Activated CD8-positive, alpha-beta memory T cell treated with anti-CD3 and anti-CD28 coated beads, Interleukin-2, amount 50 U/mL, for 24 hours (primary cell): ENCODE measurements around the gene PRPS1.
A peak's percentile ranks its signal among the peaks of the same experiment; 100 is the strongest.
"Not testable (repeated sequence)": the region's sequence is repeated elsewhere in the genome, so short reads cannot be mapped to it uniquely, and the experiment has no call there.

Source experiments
- DNase-seq: peaks from one replicate; pipeline ENCODE4 v3.0.0-alpha.2; 2020; ENCODE audit errors: extremely low read depth

PRPS1 gene

DNA sequence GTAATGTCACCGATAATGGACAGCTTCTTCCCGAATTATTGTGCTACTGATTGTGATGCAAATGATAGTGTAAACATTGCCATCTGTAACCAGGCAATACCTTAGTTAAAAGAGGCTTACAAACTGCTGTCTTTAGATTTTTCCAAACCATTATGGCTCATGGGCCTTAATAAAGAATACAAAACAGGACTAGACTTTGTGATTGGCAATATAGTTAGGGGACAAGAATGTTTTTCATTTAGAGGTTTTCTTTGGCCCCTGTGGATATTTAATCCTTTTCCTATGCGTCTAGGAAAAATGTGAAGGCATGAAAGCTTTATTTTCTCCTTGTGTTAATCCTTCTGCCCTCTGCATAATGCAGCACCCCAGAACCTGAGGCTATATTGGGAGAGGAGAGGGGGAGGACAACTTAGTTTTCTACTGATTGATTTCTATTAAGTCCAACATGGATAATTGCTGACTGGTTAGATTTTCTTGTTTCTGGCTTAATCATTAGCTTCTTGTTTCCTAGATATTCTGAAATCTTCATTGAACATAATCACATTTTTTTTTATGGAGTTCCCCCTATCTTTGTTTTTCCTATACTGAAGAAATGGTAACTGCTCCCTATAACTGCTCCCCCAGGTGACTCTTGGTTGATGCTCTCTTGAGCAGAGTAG is 1.9 kb downstream of the PRPS1 start:
- no peak for DNase-seq

DNA sequence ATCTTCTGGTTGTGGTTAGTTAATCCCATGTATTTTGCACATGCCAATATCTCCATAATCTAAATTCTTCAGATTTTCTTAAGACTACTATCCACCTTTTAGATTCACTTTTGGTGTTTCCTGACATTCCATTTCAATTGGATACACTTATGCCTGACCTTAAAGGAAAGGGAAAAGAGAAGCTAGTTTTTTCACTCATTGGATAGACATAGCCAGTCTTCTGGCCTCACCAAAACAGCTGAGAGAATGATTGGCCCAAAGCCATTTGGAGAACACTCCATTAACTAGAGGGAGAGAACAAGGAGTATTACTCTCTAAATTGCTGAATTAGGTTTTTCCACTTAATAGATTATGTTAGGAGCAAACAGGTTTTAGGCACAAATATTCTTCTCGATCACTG is 4.0 kb downstream of the PRPS1 start:
- no peak for DNase-seq

DNA sequence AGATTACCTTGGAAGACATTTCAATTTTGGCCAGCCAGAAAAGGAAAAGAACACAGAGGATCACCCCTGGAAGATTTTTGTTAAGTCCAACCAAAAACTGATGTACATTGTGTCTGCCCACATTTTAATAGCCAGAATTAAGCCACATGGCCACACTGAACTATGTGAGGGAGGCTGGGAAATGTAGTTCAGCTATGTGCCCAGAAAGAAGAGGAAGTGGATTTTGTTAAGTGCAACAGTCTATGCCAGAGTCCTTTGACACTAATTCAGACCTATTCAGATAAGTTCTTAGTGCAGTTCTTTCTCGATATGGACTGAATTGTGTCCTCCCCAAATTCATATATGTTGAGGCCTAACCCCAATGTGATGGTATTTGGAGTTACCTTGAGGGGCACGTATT is 18.4 kb downstream of the PRPS1 start:
- DNase-seq, result no peak

DNA sequence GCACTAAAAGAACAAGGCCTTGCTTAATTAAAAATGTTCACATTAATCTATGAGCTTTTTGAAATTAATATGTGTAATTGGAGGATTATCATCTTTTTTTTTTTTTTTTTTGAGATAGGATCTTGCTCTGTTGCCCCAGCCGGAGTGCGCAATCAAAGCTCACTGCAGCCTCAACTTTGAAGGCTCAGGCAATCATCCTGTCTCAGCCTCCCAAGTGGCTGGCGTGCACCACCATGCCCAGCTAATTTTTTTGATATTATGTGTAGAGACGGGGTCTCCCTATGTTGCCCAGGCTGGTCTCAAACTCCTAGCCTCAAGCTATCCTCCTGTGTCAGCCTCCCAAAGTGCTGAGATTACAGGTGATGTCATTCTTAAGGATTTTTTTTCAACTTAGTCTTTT is 20.0 kb downstream of the PRPS1 start:
- DNase-seq, result no peak

DNA sequence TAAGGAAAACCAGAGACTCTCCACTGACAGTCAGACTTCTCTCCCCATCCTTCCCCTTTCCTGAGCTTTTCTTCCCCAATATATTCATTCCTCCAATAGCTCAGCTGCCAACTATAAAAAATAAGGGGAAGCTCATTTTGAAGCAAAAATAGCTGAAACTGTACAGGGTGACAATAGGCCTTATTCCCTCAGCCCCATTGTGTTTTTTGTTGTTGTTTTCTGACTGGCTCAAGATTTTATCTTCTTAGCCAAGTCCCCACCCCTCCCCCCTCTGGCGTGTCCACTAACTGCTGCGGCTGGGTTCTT is 26.2 kb downstream of the PRPS1 start:
- DNase-seq, result no peak

DNA sequence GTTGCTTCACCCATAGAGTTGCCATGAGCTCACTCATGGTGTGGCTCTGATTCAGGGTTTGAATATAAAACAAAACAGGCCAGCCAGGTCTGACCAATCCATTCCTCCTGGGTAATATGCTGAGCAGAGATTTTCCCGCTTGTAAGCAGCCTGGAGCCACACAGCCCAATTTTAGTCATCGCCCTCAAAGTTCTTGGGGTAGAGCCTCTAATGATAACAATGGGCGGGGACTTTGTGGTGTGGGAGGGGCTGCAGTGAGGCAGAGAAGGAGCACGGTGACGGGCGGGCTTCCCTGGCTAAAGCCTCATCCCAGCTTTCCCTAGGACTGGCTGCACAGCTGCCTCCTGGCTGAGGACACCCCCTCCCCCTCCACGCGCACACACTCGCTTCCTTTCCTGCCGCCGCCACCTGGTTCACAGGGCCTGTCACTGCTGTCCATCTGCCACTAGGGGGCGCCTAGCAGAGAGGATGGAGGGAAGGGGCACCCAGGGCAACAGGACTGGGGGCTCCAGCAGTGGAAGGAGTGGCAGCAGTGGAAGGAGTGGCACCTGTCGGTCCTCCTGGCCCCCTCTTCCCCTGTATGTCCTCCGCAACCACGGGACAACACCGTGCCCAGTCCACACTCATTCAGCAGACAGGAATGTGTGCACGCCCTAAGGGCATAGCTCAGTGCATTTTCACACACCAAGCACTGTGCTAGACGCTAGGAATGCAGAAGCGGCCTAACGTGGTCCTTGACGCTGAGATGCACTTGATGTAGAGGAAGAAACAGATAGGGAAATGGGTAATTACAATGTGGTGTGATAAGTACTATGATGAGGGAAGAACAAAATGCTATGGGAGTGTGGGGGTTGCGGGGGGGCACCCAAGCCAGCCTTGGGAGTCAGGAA is 26.8 kb downstream of the PRPS1 start:
- DNase-seq, result no peak

DNA sequence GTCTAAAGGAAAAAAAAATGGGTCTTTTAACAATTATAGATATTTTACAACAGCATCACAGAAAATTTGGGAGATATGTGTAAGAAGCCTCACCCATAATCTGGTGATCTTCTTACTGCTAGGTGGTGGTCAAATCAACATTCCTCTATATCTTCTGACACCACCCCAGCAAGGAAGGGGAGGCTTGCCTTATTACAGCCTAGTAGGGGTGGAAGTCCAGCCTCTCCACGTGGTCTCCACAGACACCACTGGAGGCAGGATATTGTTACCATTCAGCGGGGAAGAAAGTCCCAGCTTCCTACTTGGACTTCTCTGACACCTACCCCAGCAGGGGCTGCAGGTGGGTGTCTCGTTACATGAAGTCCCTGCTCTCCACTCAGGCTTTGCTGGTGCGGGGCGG is 28.7 kb downstream of the PRPS1 start:
- no peak for DNase-seq

DNA sequence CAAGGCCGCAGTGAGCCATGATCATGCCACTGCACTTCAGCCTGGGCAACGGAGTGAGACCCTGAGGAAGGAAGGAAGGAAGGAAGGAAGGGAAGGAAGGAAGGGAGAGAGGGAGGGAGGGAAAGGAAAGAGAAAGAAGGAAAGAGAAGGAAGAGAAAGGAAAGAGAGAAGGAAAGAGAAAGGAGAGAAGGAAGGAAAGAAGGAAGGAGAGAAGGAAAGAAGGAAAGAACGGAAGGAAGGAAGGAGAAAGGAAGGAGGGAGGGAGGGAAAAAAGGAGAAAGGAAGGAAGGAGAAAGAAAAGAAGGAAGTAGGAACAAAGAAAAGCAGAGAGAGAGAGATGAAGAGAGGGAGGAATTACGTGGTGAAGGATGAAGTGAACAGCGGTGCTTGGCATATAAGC is 30.4 kb downstream of the PRPS1 start:
- no peak for DNase-seq

DNA sequence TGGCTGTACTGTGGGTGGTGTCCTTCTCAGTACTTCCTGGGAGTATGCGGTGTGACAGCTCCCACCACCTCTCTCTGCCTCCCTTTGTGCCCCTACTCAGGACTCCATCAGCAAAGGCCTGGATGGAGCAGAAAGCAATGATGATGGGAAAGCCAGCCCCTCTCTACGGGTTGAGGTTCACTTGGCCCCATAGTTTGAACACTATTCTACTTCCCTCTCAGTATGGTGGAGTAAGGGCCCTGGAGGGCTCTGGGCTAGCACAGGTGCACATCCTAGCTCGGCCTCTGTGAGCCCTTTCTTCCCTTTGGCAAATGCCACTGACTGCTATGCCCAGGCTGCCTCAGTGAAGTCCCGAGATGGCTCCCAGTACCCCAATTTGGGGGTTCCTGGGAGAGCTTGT is 31.0 kb downstream of the PRPS1 start:
- DNase-seq, result no peak

DNA sequence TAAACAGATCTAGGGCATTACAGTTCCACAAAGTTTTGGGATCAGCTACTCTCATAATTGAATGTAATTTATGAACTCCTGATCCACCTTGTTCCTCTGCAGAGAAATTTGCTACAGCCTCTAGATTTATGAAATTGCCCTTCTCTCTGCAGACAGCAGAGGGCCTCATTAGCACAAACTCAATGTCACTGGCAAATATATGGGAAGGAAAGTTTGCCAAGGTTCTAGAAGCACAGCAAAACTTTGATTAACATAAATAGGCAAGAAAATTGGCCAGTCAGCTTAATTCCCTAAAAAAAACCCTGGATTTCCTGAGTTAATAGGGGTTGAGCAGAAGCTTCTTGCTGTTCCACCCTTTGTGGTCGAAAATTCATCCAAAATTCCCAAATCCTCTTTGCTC is 31.5 kb downstream of the PRPS1 start:
- DNase-seq, result no peak

DNA sequence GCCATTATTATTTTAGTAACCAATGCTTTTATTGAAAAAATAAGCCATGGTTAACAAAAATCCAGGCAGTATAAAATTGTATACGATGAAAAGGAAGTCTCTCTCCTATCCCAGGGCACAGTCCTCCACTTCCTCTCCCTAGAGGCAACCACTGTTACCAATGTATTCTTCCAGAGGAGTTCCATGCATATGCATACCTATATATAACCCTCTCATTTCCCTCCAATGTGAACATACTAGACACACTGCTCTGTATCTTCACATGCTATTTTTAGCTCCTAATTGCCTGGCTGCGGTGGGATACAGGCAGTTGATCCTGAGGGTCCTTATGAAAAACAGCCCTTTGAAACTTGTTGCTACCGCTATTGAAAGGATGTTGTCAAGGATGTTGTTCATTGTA is 33.8 kb downstream of the PRPS1 start:
- no peak for DNase-seq

DNA sequence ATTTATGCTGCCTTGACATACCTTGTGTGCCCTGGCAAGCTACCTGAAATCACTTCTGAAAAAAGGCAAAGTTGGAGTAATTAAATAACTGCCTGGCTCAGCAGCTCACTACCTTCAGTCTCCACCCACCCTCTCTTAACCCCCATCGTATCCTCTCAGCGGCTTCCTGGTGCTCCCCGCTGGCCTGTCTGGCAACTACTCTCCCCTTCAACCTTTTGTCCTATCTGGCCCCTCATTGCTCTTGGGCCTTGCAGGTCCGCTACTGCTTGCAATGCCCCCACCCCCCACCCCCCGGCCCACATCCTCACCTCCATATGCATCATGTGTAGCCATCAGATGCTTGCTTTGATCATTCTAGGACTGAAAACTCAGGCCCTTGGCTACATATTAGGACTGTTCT is 34.5 kb downstream of the PRPS1 start:
- no peak for DNase-seq

DNA sequence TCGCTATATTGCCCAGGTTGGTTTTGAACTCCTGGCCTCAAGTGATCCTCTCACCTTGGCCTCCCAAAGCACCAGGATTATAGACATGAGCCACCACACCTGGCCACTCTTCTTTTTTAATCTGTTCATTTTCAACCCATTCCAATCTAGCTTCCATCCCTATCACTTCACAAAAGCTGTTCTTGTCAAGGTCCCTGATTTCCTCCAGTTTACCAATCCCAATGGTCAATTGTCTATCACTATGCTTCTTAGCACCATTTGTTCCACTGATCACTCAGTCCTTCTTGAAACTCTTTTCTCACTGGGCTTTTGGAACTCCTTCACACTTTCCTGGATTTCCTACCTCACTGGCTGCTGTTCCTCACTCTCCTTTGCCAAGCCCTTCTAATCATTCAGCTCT is 38.6 kb downstream of the PRPS1 start:
- no peak for DNase-seq

DNA sequence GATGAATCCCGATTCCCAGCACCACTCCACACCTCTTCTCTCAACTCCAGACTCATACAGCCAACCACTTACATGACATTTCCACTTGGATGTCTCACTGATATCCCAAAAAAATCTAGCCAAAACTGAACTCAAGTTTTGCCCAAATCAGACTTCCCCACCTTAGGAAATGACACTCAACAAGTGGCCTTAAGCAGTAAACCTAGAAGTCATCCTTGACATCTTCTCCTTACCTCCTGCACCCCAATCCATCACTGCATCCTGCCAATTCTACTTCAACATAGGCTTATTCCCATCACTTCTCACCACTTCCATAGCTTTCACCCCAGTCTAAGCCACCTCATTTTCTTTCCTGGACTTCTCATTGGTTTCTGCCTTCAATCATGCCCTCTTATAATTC is 39.1 kb downstream of the PRPS1 start:
- no peak for DNase-seq

DNA sequence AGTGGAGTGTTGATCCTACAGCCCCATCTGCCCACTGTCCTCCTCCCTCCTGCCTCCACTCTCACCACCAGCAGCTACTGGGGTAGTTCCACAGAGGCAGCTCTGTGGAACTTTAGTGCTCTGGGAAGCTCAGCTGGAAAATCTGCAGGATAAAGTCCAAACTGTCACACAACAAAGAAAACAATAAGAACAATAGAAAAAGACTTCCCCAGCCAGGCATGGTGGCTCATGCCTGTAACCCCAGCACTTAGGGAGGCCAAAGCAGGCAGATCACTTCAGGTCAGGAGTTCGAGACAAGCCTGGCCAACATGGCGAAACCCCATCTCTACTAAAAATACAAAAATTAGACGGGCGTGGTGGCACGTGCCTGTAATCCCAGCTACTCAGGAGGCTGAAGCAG is 40.4 kb downstream of the PRPS1 start:
- not testable (repeated sequence) for DNase-seq

DNA sequence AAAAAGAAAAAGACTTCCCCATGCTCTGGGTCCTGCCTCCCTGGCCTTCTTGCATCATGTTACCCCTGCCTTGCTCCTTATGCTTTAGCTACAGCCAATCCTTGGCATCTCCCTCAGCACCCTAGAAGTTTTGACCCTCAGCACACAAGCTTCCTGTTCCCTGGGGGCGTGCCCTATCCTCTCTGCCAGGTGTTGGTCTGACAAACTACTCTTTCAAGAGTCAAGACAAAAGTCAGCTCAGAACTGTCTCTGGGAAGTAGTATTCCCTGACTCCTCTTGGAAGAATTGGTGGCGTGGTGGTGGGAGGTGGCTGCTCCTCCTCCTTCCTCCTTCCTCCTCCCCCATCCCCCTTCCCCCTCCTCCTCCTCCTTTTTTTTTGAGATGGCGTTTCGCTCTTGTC is 41.0 kb downstream of the PRPS1 start:
- DNase-seq, result no peak

DNA sequence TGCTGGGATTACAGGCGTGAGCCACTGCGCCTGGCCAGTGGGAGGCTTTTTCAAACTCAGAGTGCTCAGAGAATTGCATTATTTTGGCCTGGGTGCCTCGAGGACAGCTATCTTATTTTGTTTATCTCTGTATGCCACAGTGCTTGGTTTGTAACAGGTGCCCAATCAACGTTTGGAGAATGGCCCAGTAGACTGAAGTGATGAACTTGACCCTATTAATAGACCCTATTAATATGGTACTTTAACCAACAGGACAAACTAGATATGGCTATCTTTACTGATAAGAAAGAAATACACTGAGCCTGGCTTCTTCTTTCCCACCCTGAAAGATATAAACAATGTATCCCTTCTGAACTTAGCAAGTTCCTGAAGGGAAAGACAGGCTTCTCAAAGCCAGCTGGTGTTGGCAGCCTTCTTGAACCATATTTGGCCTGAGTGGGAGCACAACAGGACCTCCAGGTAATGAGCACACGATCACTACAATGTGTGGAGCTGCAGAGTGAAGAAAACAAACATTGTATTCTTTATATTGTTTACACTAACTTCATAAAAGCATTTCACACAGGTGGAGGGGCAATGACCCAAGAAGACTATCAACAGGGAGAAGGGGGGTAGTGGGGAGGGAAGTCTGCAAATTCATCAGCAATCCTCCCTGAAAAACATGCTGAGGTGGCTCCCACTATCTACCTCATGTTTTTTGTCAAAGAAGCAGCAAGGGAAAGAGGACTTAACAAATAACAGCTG is 41.7 kb downstream of the PRPS1 start:
- no peak for DNase-seq

DNA sequence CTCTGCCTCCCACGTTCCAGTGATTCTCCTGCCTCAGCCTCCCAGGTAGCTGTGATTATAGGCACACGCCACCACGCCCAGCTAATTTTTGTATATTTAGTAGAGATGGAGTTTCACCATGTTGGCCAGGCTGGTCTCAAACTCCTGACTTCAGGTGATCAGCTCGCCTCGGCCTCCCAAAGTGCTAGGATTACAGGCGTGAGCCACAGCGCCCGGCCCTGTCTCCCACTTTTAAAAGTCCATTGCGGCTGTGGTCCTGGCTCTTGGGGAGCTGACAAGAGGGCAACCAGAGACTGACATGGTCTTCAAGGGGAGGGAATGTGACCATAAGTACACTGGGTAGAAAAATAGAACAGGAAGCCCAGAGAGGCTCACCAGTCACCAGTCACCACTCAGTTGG is 42.9 kb downstream of the PRPS1 start:
- not testable (repeated sequence) for DNase-seq

DNA sequence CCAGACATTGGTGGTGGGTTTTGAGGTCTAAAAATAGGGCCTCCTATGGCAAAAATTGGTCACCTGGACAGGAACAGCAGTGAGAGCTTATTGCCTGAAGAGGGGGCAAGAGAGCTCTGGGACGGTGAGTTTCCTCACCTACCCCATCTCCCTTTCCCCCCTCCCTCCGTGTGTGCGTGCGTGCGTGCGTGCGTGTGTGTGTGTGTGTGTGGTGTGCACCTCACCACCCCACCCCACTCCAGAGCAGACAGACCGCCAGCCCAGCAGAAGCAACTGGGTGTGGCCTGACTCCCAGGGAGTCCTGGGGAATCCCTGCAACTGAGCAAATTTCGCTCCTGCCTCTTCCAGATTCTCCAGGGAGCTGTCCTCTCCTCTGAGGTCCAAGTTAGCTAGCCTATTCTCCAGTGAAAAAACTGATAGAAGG is 44.7 kb downstream of the PRPS1 start:
- no peak for DNase-seq

DNA sequence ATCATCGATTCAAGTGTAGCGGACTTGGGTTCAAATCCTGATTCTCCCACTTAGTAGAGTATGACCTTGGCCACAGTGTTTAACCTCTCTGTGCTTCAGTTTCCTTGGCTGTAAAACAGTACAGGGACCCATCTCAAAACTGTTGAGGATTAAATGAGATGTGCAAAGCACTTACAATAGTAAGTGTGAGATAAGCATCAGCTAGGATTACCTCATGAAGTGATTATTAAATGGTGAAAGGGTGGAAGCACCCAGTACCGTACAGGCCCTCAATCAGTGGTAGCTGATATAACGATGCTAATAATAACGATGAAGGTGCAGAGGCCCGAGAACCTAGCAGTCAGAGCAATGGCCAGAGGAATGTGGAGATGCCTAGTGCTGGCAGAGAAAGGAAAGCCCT is 45.1 kb downstream of the PRPS1 start:
- DNase-seq, result no peak

DNA sequence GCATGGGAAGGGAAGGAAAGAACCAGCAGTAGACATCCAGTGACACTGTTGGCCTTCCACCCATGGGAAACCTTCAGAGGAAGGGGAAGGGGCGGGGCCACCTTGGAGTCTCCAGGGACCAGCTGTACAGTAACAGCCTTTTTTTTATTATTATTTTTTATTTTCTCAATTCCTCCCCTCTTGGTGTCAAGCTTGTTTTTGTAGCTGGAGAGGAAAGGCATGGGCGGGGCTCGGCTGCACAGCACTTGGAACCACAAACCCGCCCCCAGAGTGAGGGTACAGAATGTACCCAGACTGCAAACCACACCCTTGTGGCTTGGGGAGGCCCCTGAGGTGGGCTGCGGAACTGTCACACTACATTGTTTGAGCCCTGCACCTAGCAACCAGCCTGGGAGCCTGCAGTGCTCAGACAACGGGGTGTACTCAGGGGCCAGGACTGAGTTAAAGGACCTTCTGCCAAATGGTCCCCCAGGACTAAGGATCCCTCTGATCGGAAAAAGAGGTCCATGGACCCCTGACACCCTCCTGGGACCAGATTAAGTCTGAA is 45.7 kb downstream of the PRPS1 start:
- peak; percentile 63 for DNase-seq

DNA sequence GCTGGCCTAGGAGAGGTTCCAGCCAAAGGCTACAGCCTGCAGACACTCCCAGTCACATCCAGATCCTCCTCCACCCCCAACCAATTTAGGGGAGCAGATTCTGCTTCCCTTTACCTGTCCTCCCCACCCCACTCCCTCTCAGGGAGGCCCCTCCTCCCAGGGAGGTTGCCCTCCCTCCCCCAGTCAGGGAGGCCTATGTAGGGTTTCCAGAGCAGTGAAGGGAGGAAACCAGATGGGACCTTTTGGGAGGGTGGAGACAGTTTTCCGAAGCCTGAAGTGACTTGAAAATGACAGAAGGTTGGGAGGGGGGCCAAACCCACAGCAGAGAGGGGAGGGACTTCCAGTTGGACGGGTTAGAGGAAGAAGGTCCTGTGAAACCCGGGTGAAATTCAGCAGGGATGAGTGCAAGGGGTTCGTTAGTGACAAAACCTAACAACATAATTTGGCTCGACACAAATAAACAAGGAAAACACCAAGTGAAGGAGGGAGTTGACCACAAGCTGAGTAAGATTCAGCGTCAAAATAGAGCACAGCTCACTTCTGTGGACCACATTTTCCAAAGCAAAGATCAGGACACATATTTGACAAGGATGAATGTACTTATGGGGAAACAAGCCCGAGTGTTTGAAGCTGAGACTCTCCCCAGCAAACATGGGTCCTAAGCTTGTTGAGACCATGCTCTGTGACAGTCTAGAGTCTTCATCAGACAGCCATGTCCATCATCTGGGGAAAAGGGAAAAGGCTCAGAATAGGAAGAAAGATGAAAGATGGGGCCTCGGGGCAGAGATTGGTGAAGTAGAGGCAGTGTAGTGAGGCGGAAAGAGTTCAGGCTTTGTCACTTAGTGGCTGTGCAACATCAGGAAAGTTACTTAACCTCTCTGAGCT is 46.4 kb downstream of the PRPS1 start:
- DNase-seq, result no peak
